ENCODE results near the gene TPP1. TPM values are rescaled to one million over a fixed set of nuclear protein-coding genes. Genes with fewer than 3 reads are reported as not detected.

Gene TPP1
- total and polyA plus RNA-seq, 9 of the 15 experiments (the other 6 are each of a cell fraction or from before 2014, with no cell fraction given) = 7.5 to 75.8 (median 15.7) TPM

GRCh38 chr11:6619004-6619745 is at the start of gene TPP1 (continued):
- TF ChIP-seq, protein P1, sequence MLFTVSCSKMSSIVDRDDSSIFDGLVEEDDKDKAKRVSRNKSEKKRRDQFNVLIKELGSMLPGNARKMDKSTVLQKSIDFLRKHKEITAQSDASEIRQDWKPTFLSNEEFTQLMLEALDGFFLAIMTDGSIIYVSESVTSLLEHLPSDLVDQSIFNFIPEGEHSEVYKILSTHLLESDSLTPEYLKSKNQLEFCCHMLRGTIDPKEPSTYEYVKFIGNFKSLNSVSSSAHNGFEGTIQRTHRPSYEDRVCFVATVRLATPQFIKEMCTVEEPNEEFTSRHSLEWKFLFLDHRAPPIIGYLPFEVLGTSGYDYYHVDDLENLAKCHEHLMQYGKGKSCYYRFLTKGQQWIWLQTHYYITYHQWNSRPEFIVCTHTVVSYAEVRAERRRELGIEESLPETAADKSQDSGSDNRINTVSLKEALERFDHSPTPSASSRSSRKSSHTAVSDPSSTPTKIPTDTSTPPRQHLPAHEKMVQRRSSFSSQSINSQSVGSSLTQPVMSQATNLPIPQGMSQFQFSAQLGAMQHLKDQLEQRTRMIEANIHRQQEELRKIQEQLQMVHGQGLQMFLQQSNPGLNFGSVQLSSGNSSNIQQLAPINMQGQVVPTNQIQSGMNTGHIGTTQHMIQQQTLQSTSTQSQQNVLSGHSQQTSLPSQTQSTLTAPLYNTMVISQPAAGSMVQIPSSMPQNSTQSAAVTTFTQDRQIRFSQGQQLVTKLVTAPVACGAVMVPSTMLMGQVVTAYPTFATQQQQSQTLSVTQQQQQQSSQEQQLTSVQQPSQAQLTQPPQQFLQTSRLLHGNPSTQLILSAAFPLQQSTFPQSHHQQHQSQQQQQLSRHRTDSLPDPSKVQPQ (CRISPR knock-in tag; IDR thresholded peaks at IDR 0.05; ENCODE audit: borderline replicate concordance) = no peak
- peak; percentile 23; the same call in 1 of the 2 replicates for TF ChIP-seq ZNF263 (CRISPR knock-in tag; IDR thresholded peaks at IDR 0.05; ENCODE audit: borderline replicate concordance)
- TF ChIP-seq TAF1 (IDR thresholded peaks at IDR 0.05; ENCODE audit: control insufficient read depth, extremely low read depth, insufficient read depth, low read length, severe bottlenecking) = peak; percentile 35
- 0 out of 2 replicates have a peak, but pooled peaks have one; percentile 33 for TF ChIP-seq KLF1 (tag; IDR thresholded peaks at IDR 0.05)
- no peak for TF ChIP-seq GMEB1 (CRISPR knock-in tag; IDR thresholded peaks at IDR 0.05)
- no peak for TF ChIP-seq FOXJ3 (CRISPR knock-in tag; IDR thresholded peaks at IDR 0.05)
- TF ChIP-seq ZNF324 (CRISPR knock-in tag; IDR thresholded peaks at IDR 0.05) = no peak
- no peak for TF ChIP-seq GATA2 (CRISPR knock-in tag; IDR thresholded peaks at IDR 0.05)
- no peak for TF ChIP-seq KLF10 (CRISPR knock-in tag; IDR thresholded peaks at IDR 0.05)
- TF ChIP-seq FIP1L1 (IDR thresholded peaks at IDR 0.05; ENCODE audit: low read depth, low read length, poor library complexity, severe bottlenecking) = no peak
- no peak for TF ChIP-seq STAT5A (IDR thresholded peaks at IDR 0.05; ENCODE audit: borderline replicate concordance, low read length)
- no peak for TF ChIP-seq ATF2 (CRISPR knock-in tag; IDR thresholded peaks at IDR 0.05)
- TF ChIP-seq DLX4 (CRISPR knock-in tag; IDR thresholded peaks at IDR 0.05) = no peak
- no peak for TF ChIP-seq MBD1 (CRISPR knock-in tag; IDR thresholded peaks at IDR 0.05)
- no peak for TF ChIP-seq OTX1 (CRISPR knock-in tag; IDR thresholded peaks at IDR 0.05)
- peak; percentile 38 for TF ChIP-seq MYC (IDR thresholded peaks at IDR 0.05; ENCODE audit: low read depth, low read length)
- TF ChIP-seq MYC (CRISPR knock-in tag; IDR thresholded peaks at IDR 0.05; ENCODE audit: borderline replicate concordance, low read depth) = no peak

All from K562 (cell line).